T-helper 17 cell (primary cell): ENCODE results near the gene GNAT1. TPM values are rescaled to one million over a fixed set of nuclear protein-coding genes. Genes with fewer than 3 reads are reported as not detected.

Source experiments
- ATAC-seq: fragments of 150-1000 bp; cut with Tn5 transposase; 2 replicates; pipeline ENCODE4 v1.10.0; 2021; ENCODE audit warnings: mild to moderate bottlenecking, moderate library complexity
- DNase-seq, 3 donors: peaks; one replicate each; pipeline versions ENCODE4 v3.0.0 to v3.0.0-alpha.2; 2020 to 2021
- H3K9me3 ChIP-seq: one replicate; pipeline ENCODE4 v1.7.0; 2013; ENCODE audit warnings: low read length, mild to moderate bottlenecking; ENCODE audit not compliant: control insufficient read depth, poor library complexity, severe bottlenecking
- H3K27ac Mint-ChIP-seq: one replicate; pipeline ENCODE4 v1.8.0; 2022; ENCODE audit warnings: mild to moderate bottlenecking, moderate library complexity, mixed read lengths
- H3K27me3 Mint-ChIP-seq: one replicate; pipeline ENCODE4 v1.8.0; 2022; ENCODE audit warnings: mixed read lengths
- H3K36me3 Mint-ChIP-seq: one replicate; pipeline ENCODE4 v1.8.0; 2022; ENCODE audit warnings: low read depth, mixed read lengths
- H3K4me1 Mint-ChIP-seq: one replicate; pipeline ENCODE4 v1.8.0; 2022; ENCODE audit warnings: mild to moderate bottlenecking, mixed read lengths
- H3K4me3 Mint-ChIP-seq: one replicate; pipeline ENCODE4 v1.8.0; 2022; ENCODE audit warnings: mild to moderate bottlenecking, moderate library complexity, mixed read lengths
- total RNA-seq, 4 donors: library from RNA in 2 of 4; stranded (reverse) in 2 of 4; gene quantifications; one replicate each; pipeline ENCODE4 v1.2.3 and lab custom pipeline; 2022 to 2026

The GNAT1 gene
- total RNA-seq, 2 donors from 2014 or later = 0.10 TPM; not detected in 1

- DNase-seq = no peak
- Mint-ChIP-seq H3K4me3 (no peak overlapping the region), H3K27me3 (peaks cover 9% of the 10 kb centered on the region), H3K4me1 (no peaks in the 10 kb centered on the region), H3K36me3 (no peaks in the 10 kb centered on the region), H3K27ac (no peak overlapping the region)
- H3K9me3 ChIP-seq = no peaks in the 10 kb centered on the region
- ATAC-seq = no peak
Measured at GRCh38 chr3:50166620-50167019, 24.8 kb upstream of the GNAT1 start.

GRCh38 chr3:50167069-50167840 is 24.2 kb upstream of the GNAT1 start:
- no peak for ATAC-seq
- H3K4me1 Mint-ChIP-seq = no peaks in the 10 kb centered on the region
- no peak overlapping the region for H3K4me3 Mint-ChIP-seq
- DNase-seq = no peak
- H3K36me3 Mint-ChIP-seq = no peaks in the 10 kb centered on the region
- H3K27me3 Mint-ChIP-seq = peaks cover 9% of the 10 kb centered on the region
- no peak overlapping the region for H3K27ac Mint-ChIP-seq
- no peaks in the 10 kb centered on the region for H3K9me3 ChIP-seq

- Mint-ChIP-seq H3K27ac (no peak overlapping the region), H3K4me3 (no peak overlapping the region), H3K36me3 (no peaks in the 10 kb centered on the region), H3K27me3 (peaks cover 9% of the 10 kb centered on the region), H3K4me1 (no peaks in the 10 kb centered on the region)
- no peak for DNase-seq
- no peaks in the 10 kb centered on the region for H3K9me3 ChIP-seq
- ATAC-seq = no peak
Measured at GRCh38 chr3:50167841-50168209, 23.6 kb upstream of the GNAT1 start.

- ATAC-seq (no peak), DNase-seq (no peak)
- no peaks in the 10 kb centered on the region for H3K36me3 Mint-ChIP-seq
- no peak overlapping the region for H3K27ac Mint-ChIP-seq
- peaks cover 9% of the 10 kb centered on the region for H3K27me3 Mint-ChIP-seq
- no peaks in the 10 kb centered on the region for H3K4me1 Mint-ChIP-seq
- no peaks in the 10 kb centered on the region for H3K9me3 ChIP-seq
- no peak overlapping the region for H3K4me3 Mint-ChIP-seq
Measured at GRCh38 chr3:50168388-50168787, 23.0 kb upstream of the GNAT1 start.

GRCh38 chr3:50168791-50169190 is 22.6 kb upstream of the GNAT1 start:
- no peaks in the 10 kb centered on the region for H3K9me3 ChIP-seq
- Mint-ChIP-seq H3K27me3 (peaks cover 9% of the 10 kb centered on the region), H3K4me1 (peaks cover 1% of the 10 kb centered on the region), H3K36me3 (no peaks in the 10 kb centered on the region), H3K27ac (no peak overlapping the region), H3K4me3 (no peak overlapping the region)
- no peak for DNase-seq
- no peak for ATAC-seq

- Mint-ChIP-seq H3K4me3 (no peak overlapping the region), H3K27ac (no peak overlapping the region), H3K4me1 (peaks cover 2% of the 10 kb centered on the region), H3K27me3 (peaks cover 9% of the 10 kb centered on the region), H3K36me3 (no peaks in the 10 kb centered on the region)
- no peaks in the 10 kb centered on the region for H3K9me3 ChIP-seq
- ATAC-seq = no peak
- DNase-seq = no peak
Measured at GRCh38 chr3:50169232-50169832, 22.1 kb upstream of the GNAT1 start.

GRCh38 chr3:50169858-50170257 is 21.6 kb upstream of the GNAT1 start:
- Mint-ChIP-seq H3K36me3 (no peaks in the 10 kb centered on the region), H3K4me3 (no peak overlapping the region), H3K4me1 (peaks cover 2% of the 10 kb centered on the region), H3K27me3 (peaks cover 4% of the 10 kb centered on the region), H3K27ac (no peak overlapping the region)
- DNase-seq = no peak
- H3K9me3 ChIP-seq = no peaks in the 10 kb centered on the region
- ATAC-seq = no peak

- Mint-ChIP-seq H3K4me3 (no peak overlapping the region), H3K27me3 (peaks cover 4% of the 10 kb centered on the region), H3K36me3 (no peaks in the 10 kb centered on the region), H3K27ac (no peak overlapping the region), H3K4me1 (peaks cover 2% of the 10 kb centered on the region)
- ATAC-seq = no peak
- no peak for DNase-seq
- H3K9me3 ChIP-seq = no peaks in the 10 kb centered on the region
Measured at GRCh38 chr3:50170689-50171088, 20.7 kb upstream of the GNAT1 start.

GRCh38 chr3:50171540-50172301 is 19.7 kb upstream of the GNAT1 start:
- Mint-ChIP-seq H3K27me3 (peaks cover 4% of the 10 kb centered on the region), H3K4me1 (peaks cover 5% of the 10 kb centered on the region), H3K36me3 (no peaks in the 10 kb centered on the region), H3K4me3 (no peak overlapping the region), H3K27ac (no peak overlapping the region)
- no peak for ATAC-seq
- DNase-seq = no peak
- H3K9me3 ChIP-seq = no peaks in the 10 kb centered on the region

- H3K4me3 Mint-ChIP-seq = no peak overlapping the region
- no peak overlapping the region for H3K27ac Mint-ChIP-seq
- H3K36me3 Mint-ChIP-seq = no peaks in the 10 kb centered on the region
- peaks cover 5% of the 10 kb centered on the region for H3K4me1 Mint-ChIP-seq
- no peaks in the 10 kb centered on the region for H3K9me3 ChIP-seq
- ATAC-seq = no peak
- DNase-seq = no peak
- H3K27me3 Mint-ChIP-seq = peaks cover 4% of the 10 kb centered on the region
Measured at GRCh38 chr3:50172626-50173220, 18.7 kb upstream of the GNAT1 start.

GRCh38 chr3:50173685-50174516 is 17.5 kb upstream of the GNAT1 start:
- Mint-ChIP-seq H3K4me3 (peak overlapping the region; percentile 25), H3K27me3 (no peaks in the 10 kb centered on the region), H3K4me1 (peaks cover 5% of the 10 kb centered on the region), H3K36me3 (no peaks in the 10 kb centered on the region), H3K27ac (no peak overlapping the region)
- ATAC-seq (no peak), DNase-seq (no peak)
- H3K9me3 ChIP-seq = no peaks in the 10 kb centered on the region

GRCh38 chr3:50174517-50174895 is 16.9 kb upstream of the GNAT1 start:
- Mint-ChIP-seq H3K36me3 (no peaks in the 10 kb centered on the region), H3K4me3 (no peak overlapping the region), H3K27ac (no peak overlapping the region), H3K4me1 (peaks cover 5% of the 10 kb centered on the region), H3K27me3 (no peaks in the 10 kb centered on the region)
- DNase-seq (no peak), ATAC-seq (no peak)
- no peaks in the 10 kb centered on the region for H3K9me3 ChIP-seq
